ENCODE measurements around the gene ERO1A.
"Not testable (repeated sequence)": the region's sequence is repeated elsewhere in the genome, so short reads cannot be mapped to it uniquely, and the experiment has no call there.

The ERO1A gene, protein sequence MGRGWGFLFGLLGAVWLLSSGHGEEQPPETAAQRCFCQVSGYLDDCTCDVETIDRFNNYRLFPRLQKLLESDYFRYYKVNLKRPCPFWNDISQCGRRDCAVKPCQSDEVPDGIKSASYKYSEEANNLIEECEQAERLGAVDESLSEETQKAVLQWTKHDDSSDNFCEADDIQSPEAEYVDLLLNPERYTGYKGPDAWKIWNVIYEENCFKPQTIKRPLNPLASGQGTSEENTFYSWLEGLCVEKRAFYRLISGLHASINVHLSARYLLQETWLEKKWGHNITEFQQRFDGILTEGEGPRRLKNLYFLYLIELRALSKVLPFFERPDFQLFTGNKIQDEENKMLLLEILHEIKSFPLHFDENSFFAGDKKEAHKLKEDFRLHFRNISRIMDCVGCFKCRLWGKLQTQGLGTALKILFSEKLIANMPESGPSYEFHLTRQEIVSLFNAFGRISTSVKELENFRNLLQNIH

DNA sequence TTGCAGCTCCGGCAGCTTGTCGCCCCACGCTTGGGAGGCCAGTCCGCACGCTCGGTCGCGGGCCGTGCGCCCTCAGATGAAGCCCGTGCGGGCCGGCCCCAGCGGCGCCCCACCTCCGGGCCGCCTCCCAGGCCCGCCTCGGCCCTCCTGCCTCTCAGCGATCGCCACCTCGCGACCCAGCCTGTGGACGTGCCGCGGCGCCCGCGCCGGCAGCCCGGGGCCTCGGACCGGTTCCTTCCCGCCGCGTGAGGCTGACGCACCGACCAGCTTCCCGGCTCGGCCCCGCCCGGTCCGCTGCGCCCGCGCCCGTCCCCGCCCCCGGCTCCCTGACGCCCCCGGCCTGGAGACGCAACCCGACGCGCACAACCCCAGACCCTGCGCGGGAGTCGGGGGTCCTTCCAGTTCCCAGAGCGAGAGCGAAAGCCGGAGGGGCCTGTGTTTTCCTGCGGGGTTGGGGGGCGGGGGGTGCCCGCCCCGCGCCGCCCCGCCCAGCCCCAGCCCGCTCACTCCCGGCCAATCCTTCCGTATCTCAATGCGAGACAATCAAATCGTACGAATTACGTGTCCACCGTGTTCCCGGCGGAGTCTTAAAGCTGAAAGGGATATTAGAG, at the start of gene ERO1A:
ERO1A (minus strand) TSS at position 78 of the 611 bp plus-strand sequence; CDS start at position 1, 77 bp downstream.
- DNase-seq (ENCODE audit: low read depth) = peak; percentile 43

DNA sequence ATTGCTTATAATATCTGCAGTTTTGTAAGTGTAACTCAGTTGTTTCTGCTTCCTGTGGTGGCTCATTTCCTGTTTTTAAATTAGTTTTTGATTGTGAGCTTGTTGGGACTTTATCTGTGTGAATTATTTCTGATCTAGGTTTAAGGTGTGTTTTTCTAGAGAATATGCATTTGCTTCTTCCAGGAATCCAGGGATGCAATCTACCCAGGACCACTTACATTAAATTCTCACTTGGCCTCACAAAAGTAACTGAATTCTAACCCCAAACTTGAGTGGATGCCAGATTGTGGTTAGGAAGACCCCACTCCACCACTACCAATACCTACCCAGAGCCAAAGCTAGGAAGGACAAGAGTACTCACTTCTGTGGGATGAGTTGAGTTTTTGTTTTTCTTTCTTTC, 46.5 kb upstream of the ERO1A start:
- no peak for DNase-seq (ENCODE audit: low read depth)

DNA sequence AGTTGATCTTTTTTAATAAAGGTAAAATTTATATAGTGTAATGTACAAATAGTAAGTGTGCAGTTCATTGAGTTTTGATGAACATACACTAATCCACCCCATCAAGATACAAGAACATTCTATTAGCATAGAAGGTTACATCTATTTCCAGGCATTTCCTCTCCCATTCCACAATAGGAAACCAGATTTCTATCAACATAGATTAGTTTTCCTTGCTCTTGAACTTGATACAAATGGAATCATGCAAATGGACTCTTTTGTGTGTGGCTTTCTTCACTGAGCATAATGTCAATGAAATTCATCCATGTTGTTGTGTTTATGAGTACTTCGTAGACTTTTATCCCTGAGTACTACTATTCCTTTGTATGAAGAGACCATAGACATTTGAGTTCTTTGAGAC, 45.4 kb upstream of the ERO1A start:
- DNase-seq (ENCODE audit: low read depth) = no peak

DNA sequence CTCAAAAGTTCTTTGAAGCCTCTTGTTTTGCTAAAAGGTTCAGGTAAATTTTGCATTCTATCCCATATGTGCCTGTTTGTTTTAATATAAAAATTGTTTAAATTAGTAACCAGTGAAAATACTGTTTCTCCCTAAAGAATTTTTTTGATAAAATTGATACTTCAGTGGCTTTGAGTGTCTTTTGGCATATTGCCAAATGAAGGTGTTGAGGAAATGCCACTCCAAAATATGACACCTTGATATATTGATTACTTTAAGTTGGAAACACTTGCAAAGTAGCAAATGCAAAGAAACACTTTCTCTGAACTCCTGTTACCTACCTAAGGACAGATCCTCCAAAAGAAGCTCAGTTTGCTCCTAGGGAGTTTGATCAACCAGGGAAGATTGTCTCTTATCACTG, 43.1 kb upstream of the ERO1A start:
- DNase-seq (ENCODE audit: low read depth) = no peak

DNA sequence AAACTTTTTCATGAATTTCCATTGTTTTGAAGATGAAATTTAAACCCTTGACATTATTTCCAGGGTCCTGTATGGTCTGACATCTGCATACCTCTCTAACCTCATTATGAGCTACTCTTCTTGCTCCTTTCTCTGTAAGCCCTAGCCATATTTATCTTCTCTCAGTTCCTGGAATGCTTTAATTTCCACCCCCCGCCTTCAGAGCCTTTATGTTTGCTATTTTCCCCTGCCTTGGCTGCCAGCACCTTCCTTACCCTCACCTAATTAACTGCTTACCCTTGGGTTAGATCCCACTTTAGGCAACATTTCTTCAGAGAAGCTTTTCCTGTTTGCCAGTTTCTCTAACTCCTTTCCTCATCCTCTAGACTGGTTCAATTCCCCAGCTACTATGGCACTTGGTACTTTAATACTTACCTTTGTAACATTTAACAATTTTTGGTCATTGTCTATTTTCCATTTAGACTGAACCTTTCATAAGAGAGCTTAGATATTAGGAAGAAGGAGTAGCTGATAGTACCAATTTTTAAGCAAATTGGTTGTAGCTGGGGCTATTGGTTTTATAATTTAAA, 40.6 kb upstream of the ERO1A start:
- DNase-seq (ENCODE audit: low read depth) = no peak

DNA sequence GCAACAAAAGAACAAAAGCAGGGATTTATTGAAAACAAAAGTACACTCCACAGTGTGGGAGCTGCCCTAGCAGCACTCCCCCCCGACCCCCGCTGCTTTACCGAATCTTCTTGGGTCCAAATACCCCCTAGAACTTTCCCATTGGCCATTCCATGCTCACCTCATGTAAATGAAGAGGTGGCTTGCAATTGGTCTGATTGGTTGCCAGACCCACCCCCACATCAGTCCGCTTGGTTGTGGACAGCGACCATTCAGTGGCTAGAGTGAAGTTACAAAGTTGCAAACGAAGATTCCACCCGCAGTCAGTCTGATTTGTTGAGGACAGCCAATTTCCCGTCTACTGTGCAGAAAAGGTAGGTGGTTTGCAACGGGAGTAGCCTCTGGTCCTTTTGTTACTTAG, 38.5 kb upstream of the ERO1A start:
- DNase-seq (ENCODE audit: low read depth) = no peak

DNA sequence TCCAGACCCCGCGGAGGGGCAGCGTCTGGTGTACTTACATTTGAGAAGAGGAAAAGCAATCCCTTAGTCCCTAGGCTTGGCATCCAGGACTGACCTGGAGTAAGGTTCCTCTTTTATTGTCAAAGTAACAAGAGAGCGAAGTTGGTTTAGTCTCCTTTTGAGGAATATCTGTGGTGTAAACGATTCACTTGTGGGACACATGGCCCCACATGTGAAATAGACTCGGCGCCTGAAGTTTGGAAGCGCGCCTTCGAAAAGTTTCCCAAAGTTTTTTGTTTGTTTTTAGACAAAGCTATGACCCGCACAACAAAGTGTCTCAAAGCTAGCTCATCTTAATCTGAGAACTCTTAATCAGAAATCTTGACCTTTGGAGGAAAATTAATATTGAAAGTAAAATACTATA, 35.4 kb upstream of the ERO1A start:
- no peak for DNase-seq (ENCODE audit: low read depth)

DNA sequence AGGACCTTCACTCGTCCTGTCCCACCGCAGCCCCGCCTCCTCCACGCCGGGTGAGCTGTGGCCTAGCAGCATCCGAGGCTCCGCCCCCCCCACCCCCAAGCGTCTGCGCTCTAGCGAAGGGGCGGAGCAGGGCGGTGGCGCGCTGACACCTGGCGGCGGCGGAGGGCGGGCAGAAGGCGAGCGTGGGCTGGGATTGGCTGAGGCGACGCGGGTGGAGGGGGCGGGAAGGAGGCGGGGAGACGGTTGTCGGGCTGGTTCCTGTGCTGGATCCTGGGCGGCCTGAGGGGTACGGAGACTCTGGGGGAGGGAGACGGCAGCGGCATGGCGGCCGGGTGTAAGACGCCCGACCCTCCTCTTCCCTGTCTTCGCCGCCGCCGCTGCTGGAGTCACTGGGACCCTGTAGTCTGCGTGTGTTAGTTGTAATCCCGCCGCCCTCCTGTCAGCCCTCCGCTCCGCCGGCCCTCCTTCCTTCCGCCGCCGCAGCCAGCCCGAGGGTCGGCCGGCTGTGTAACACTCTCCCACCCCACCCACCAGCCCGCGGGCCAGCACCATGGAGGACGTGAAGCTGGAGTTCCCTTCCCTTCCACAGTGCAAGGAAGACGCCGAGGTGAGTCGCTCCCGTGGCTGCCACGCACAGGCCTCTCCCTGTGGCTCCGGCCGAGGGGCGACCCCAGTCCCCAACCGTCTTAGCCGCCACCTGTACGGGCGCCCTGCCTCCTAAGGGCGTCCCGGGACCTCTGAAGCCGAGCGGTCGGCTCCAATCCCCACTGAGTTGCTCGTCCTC, 34.8 kb upstream of the ERO1A start, which contains the start of gene STYX:
STYX (plus strand) TSS at position 242 of the 784 bp plus-strand sequence; CDS start at position 551, 309 bp downstream.
- DNase-seq (ENCODE audit: low read depth) = peak; percentile 97

DNA sequence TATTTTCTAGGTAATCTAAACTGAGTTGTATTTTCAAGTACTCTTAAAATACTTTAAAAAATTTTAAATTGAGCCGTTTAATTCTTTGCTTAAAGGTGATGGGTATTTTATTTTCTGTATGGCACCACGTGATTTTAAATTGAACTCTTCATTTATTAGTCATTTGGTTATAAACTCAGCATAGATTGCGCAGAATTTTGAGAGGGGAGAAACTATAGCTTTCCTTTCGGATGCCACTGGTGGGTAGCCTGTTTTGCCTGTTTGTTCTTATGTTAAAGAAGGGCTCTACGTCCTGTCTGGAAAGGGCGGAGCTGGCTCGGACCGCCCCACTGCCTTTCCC, 34.2 kb upstream of the ERO1A start:
- no peak for DNase-seq (ENCODE audit: low read depth)

DNA sequence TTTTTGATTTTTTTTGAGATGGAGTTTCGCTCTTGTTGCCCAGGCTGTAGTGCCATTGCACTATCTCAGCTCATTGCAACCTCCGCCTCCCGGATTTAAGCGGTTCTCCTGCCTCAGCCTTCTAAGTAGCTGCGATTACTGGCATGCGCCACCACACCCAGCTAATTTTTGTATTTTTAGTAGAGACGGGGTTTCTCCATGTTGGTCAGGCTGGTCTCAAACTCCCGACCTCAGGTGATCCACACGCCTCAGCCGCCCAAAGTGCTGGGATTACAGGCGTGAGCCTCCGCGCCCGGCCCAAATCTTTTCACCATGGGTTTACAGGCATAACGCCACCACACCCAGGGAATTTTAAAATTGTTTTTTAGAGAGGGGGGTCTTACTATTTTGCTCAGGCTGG, 33.7 kb upstream of the ERO1A start:
- not testable (repeated sequence) for DNase-seq (ENCODE audit: low read depth)

DNA sequence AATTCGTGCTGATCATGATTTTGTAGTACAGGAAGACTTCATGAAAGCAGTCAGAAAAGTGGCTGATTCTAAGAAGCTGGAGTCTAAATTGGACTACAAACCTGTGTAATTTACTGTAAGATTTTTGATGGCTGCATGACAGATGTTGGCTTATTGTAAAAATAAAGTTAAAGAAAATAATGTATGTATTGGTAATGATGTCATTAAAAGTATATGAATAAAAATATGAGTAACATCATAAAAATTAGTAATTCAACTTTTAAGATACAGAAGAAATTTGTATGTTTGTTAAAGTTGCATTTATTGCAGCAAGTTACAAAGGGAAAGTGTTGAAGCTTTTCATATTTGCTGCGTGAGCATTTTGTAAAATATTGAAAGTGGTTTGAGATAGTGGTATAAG, 32.2 kb upstream of the ERO1A start:
- not testable (repeated sequence) for DNase-seq (ENCODE audit: low read depth)

DNA sequence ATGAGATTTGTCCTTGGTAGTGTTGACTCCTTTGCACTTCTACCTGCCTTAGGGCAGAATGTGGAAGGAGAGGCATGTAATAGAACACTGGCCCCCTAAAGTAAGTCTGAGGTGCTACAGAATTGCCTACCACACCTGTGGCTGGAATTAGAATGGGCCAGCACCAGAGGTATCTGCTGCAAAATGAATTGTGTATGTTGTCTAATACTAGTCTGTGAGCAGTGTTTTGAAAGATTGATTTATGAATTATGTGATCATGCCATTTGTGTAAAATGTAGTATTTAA, 28.9 kb upstream of the ERO1A start:
- DNase-seq (ENCODE audit: low read depth) = no peak

DNA sequence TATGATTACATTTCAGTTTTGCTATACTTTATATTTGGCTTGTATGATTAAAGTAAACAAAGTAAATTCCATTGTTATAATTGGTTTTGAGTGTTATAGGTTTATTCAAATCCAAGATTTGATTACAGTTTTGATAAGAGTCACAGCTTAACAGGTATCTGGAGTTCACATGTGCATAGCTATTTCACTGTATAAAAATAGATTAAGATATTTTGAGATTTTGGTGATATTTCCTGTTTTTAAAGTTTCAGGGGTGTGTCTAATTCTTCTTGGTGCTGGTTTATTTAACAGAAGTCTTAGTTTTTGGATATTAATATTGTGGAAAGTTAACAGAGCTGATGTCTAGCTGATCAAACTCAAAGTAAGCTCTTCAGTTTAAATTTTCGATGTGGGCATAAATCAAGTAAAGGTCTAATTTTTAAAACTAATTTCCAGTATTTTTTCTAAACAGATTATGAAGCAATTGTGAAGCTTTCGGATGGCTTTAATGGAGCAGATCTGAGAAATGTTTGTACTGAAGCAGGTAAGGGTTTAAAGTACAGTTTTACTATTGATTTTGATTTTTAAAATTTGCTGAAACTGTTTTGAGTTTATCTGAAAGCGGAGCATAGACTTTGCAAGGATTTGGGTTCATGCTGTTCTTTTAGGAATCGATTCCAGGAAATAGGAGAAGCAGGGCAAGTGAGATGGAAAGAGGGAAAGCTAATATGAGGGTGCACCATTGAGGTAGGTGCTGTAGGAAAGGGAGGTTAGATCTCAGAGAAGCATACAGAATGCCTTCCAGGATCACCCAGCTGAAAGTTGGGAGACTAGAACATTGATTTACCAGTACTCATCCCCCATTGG, 28.4 kb upstream of the ERO1A start:
- DNase-seq (ENCODE audit: low read depth) = no peak

DNA sequence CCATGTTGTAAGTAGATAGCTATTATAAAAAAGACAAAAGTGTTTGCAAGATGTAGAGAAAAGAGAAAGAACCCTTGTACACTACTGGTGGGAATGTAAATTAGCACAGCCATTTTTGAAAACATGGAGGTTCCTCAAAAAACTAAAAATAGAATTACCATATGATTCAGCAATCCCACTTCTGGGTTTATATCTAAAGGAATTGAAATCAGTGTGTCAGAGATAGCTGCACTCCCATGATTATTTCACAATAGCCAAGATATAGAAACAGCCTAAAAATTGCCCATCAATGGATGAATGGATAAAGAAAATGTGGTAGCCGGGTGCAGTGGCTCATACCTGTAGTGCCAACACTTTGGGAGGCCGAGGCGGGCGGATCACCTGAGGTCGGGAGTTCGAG, 20.8 kb upstream of the ERO1A start:
- no peak for DNase-seq (ENCODE audit: low read depth)

DNA sequence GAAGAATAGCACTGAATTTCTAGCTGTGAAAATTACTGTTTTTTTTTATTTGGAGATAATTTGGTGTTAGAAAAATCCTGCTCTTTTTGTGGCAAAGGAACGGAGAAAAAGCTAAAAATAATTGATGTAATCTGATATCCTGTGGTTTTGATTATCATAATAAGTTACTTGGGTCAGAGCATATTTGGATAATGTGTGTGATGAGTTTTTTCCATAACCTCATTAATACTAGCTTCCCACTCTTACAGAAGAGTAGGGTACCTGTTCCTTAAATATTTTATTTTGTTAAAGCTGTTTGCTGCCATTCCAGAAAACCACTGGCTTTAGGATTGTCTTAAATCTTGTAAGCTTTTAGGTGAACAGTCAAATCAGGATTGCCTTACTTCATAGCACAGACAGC, 16.3 kb upstream of the ERO1A start:
- DNase-seq (ENCODE audit: low read depth) = no peak

DNA sequence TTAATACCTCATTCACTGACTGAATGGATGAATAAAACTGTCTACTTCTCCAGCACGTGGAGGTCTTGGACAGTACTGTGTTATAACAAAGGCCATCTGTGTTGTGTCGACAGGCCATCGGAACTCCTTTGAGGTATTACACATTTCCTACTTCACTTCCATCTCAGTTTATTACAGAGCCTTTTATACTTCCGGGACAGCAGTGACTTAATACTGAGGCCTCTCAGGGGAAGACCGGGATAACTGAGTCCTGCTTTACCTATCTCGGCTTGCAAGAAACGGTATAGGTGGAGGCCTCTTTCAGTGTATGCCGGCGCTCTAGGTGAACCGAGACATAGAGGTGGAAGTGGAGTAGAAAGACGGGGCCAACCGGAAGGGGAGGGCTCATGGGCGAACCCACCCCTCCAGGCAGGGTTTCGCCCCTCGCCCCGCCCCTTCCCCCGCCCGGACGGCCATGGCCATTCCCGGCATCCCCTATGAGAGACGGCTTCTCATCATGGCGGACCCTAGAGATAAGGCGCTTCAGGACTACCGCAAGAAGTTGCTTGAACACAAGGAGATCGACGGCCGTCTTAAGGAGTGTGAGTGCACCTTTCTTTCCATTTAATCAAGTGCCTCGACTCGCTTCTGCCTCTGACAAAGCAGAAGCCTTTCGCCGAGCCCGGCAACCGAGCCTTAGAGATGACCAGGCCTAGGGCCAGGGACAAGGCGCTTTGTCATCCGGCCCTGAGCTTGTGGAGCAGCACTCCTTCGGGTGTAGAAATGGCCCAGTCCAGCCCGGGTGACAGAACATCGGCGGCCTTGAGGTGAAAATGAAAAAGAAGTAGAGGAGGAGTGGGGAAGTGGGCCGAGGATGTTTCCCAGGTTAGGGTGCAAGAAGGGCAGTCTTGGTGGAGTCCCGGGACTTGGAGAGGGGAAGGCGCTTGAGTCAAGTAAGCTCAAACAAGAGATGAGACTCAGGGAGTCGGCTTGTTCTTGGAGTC, 11.7 kb upstream of the ERO1A start, which contains the start of gene PSMC6:
PSMC6 (plus strand) TSS at position 477 of the 983 bp plus-strand sequence; CDS start at position 497, 20 bp downstream.
- peak; percentile 93 for DNase-seq (ENCODE audit: low read depth)

DNA sequence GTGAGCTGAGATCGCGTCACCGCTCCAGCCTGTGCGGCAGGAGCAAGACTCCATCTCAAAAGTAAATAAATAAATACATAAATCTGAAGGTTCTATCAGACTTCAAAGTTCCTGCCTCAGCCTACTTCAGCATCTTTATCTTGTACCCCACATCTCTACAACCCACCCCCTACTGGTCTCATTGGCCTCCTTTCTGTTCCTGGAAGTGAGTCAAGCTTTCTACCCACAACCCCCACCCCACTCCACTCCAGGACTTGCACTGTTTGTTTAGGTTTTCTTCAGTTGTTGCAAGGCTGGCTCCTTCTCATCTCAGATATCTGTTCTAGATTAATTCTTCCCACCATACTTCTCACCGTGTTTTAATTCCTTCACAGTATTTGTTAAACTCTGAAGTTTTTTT, 10.9 kb upstream of the ERO1A start:
- DNase-seq (ENCODE audit: low read depth) = peak; percentile 22

DNA sequence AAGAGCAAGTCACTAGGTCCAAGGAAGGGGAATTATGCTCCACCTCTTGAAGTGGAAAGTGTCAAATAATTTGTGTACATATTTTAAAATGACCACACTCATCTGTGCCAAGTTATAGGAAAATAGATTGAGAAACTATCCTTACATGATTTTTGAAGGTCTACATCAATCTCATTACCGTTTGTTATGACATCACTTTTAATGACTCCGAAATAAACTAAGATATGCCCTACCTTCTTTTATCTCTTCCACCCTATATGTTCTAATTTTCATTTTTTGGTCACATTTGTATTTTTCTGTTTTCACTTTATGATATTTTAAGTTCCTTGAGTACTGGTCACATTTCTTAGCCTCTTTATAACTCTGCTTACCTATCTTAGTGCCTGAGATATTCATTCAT, 8.3 kb upstream of the ERO1A start:
- no peak for DNase-seq (ENCODE audit: low read depth)

DNA sequence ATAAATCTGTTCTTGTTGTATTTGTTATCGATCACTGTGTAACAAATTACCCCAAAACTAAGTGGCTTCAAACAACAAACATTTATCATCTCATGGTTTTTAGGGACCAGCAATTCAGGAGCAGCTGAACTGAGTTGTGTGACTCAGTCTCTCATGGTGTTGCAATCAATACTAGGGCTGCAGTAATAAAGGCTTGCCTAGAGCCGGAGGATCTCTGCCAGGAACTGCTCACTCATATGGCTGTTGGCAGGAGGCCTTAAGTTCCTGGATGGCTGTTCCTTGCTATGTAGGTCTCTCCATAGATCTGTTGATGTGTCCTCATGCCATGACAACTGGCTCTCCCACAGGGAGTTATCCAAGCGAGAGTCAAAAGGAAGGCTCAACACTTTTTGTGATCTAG, 7.9 kb upstream of the ERO1A start:
- no peak for DNase-seq (ENCODE audit: low read depth)

DNA sequence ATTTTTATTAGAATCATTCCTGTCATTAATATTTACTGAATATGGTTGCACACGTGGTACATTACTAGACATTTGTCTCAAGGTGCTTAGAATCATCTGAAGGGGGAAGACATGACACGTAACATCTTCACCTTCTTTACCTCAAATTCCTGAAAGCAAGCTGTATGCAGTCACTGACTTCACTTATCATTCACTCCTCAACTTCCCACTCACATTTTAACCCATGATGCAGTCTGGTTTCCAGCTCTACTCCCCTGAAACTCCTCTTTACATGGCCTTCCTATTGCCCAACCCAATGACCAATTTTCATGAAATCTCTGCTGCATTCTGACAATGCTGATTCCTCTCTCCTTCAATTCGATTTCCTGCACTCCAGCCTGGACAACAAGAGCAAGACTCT, 5.9 kb upstream of the ERO1A start:
- DNase-seq (ENCODE audit: low read depth) = no peak
